Keratinocyte (primary cell): Measurements from ENCODE around the gene TAF10.

ENCODE experiments used
- CTCF ChIP-seq, 3 experiments: IDR thresholded peaks in 1 of 3; conservative IDR thresholded peaks in 1 of 3; optimal IDR thresholded peaks in 1 of 3; 2 replicates in 2 of 3; 3 replicates in 1 of 3; pipeline versions ENCODE3 to v1.5.1; 2011; ENCODE audit warnings: low read length in 3 of 3, mild to moderate bottlenecking in 3 of 3, moderate library complexity in 2 of 3, control low read depth in 1 of 3, inconsistent platforms in 1 of 3; ENCODE audit not compliant: insufficient read depth in 2 of 3; ENCODE audit errors: extremely low read depth in 1 of 3
- EZH2 ChIP-seq: IDR thresholded peaks from one replicate; pipeline ENCODE4 v1.6.1; 2012; ENCODE audit warnings: inconsistent platforms, mild to moderate bottlenecking, low read length, moderate library complexity

- TF ChIP-seq CTCF (optimal IDR thresholded peaks at IDR 0.05 in 1 of 3, IDR thresholded peaks at IDR 0.05 in 1 of 3, conservative IDR thresholded peaks at IDR 0.05 in 1 of 3; ENCODE audit: extremely low read depth in 1 of 3, insufficient read depth in 2 of 3, low read length in 3 of 3) (no peak), EZH2 (no peak)
These were observed 13.5 kb downstream of the TAF10 start for GRCh38 chr11:6598555-6598954.
